Adrenal gland (tissue), 12 donors: ENCODE results near the gene UTP11. TPM values are rescaled to one million over a fixed set of nuclear protein-coding genes. Genes with fewer than 3 reads are reported as not detected.

Experiments
- DNase-seq, 7 donors: peaks; one replicate each; pipeline ENCODE4 v3.0.0-alpha.2; 2019 to 2020
- H3K27ac ChIP-seq, 5 donors: fragments of 200-600 bp; sonication (generic) in 4 of 5; 1 replicate in 3 of 5; 2 replicates in 2 of 5; pipeline versions ENCODE4 v1.5.1 to v1.8.0; 2016 to 2020; ENCODE audit warnings: mild to moderate bottlenecking in 1 of 5
- H3K27me3 ChIP-seq: fragments of 200-600 bp; 2 replicates; pipeline ENCODE4 v1.8.0; 2021
- H3K36me3 ChIP-seq, 2 donors: fragments of 200-600 bp; replicated peaks in 1 of 2; 1 replicate in 1 of 2; 2 replicates in 1 of 2; pipeline versions ENCODE4 v1.5.1 to v1.8.0; 2018 to 2022
- H3K4me1 ChIP-seq, 2 donors: fragments of 200-600 bp; replicated peaks in 1 of 2; 1 replicate in 1 of 2; 2 replicates in 1 of 2; pipeline versions ENCODE4 v1.5.1 to v1.8.0; 2018 to 2021
- H3K4me3 ChIP-seq, 4 donors: fragments of 200-600 bp; sonication (generic) in 3 of 4; one replicate each; pipeline ENCODE4 v1.5.1; 2016 to 2018
- H3K9me3 ChIP-seq, 3 donors: fragments of 200-600 bp; sonication (generic) in 1 of 3; replicated peaks in 1 of 3; 1 replicate in 2 of 3; 2 replicates in 1 of 3; pipeline versions ENCODE4 v1.5.1 to v1.8.0; 2016 to 2021
- POLR2A ChIP-seq, 2 donors: fragments of 450-650 bp; IDR thresholded peaks; one replicate each; pipeline ENCODE4 v1.6.1; 2017; ENCODE audit warnings: antibody characterized with exemption in 2 of 2, mild to moderate bottlenecking in 2 of 2, moderate library complexity in 1 of 2
- WGBS, 4 donors: extraction: QIAGEN DNeasy Blood & Tissue Kit in 2 of 4; methylation state at CpG; one replicate each; pipeline versions ENCODE4 v1.1.5 to v1.1.7; 2013 to 2017; 5-methylcytosine and 5-hydroxymethylcytosine counted together
- intact Hi-C, 2 donors: fragments of 100-400 bp; cut with DNase I; formaldehyde crosslinking; loops; one replicate each; pipeline versions ENCODE4 v1.14.1 to v1.15.0; 2022 to 2023
- polyA plus RNA-seq, 3 donors: library from polyadenylated mRNA; stranded (reverse); fragments of 200-250 nt in 2 of 3; fragments of 350-450 nt in 1 of 3; fragmentation: Illumina TruSeq in 1 of 3; extraction: RNeasy Lipid Tissue Mini Kit (QIAGEN cat#74804) in 1 of 3; gene quantifications; one replicate each; pipeline ENCODE4 v1.2.3, GENCODE V29; 2013 to 2014
- total RNA-seq, 9 donors: library from RNA; depleted of rRNA in 4 of 9; stranded (reverse); fragments of >200 nt in 4 of 9; fragments of 120-200 nt in 1 of 9; fragmentation: NEBNext Ultra II Directional in 1 of 9; extraction: Animal tissue kit (Norgen Biotek cat#: 25700) in 1 of 9; gene quantifications; one replicate each; pipeline versions ENCODE4 v1.1.0 to v1.2.4, GENCODE V29; 2013 to 2023
- TF ChIP-seq, protein P1 (sequence below), 6 experiments: fragments of 450-650 bp in 4 of 6; fragments of 200-600 bp in 2 of 6; sonication (generic) in 1 of 6; IDR thresholded peaks; 1 replicate in 5 of 6; 2 replicates in 1 of 6; pipeline versions ENCODE4 v1.5.1 to v1.8.0; 2016 to 2021; ENCODE audit warnings: antibody characterized with exemption in 6 of 6, mild to moderate bottlenecking in 2 of 6, moderate library complexity in 1 of 6
- donor health status: healthy with polysubstance abuse.
- donor health status: Bipolar disorder and iron deficiency.
- donor health status: DM: yes; HTN: yes; CAD: no.
- donor health status: DM: no; HTN: no; CAD: no.
- donor health status: DM: no; HTN: no; CAD: no.
- donor health status: DM: yes; HTN: yes; CAD: no.

The UTP11 gene
- total and polyA plus RNA-seq, 12 donors = 16.0 to 133 (median 37.4) TPM

DNA sequence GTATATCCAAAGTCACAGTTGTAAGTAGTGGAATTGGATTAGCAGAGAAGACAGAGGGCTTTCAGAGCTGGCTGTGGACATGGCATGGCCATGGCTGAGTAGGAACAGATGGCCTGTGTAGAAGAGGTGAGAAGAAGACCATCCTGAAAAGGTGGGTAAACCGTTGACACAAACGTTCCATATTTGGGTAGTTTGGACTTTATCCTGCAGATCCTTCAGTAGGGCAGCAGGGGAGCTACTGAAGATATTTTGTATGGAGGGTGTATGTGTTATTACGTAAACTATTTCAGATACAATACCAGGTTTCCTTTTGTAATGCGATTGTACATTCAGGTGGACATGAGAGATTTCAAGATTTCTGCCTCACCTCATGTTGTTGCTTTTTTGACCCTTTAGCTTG is 1.6 kb downstream of the UTP11 start:
- DNase-seq = no peak
- TF ChIP-seq POLR2A (IDR thresholded peaks at IDR 0.05) = no peak
- TF ChIP-seq, protein P1, sequence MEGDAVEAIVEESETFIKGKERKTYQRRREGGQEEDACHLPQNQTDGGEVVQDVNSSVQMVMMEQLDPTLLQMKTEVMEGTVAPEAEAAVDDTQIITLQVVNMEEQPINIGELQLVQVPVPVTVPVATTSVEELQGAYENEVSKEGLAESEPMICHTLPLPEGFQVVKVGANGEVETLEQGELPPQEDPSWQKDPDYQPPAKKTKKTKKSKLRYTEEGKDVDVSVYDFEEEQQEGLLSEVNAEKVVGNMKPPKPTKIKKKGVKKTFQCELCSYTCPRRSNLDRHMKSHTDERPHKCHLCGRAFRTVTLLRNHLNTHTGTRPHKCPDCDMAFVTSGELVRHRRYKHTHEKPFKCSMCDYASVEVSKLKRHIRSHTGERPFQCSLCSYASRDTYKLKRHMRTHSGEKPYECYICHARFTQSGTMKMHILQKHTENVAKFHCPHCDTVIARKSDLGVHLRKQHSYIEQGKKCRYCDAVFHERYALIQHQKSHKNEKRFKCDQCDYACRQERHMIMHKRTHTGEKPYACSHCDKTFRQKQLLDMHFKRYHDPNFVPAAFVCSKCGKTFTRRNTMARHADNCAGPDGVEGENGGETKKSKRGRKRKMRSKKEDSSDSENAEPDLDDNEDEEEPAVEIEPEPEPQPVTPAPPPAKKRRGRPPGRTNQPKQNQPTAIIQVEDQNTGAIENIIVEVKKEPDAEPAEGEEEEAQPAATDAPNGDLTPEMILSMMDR (IDR thresholded peaks at IDR 0.05) = no peak
- intact Hi-C loops = no loop called here
- H3K27ac ChIP-seq = peak overlapping the region in 3 of 5 donors; percentile 89 to 98 (median 97)
- 55 to 63% (median 60%) methylated on average over 4 of the region's 4 CpGs for WGBS, 4 donors
- H3K27me3 ChIP-seq = no peaks in the 10 kb centered on the region
- peaks cover 0 to 28% of the 10 kb centered on the region in 2 donors for H3K36me3 ChIP-seq
- peaks cover 33 to 44% of the 10 kb centered on the region in 2 donors for H3K4me1 ChIP-seq
- H3K9me3 ChIP-seq = no peaks in the 10 kb centered on the region
- H3K4me3 ChIP-seq = peak overlapping the region in 1 of 4 donors; percentile 82

DNA sequence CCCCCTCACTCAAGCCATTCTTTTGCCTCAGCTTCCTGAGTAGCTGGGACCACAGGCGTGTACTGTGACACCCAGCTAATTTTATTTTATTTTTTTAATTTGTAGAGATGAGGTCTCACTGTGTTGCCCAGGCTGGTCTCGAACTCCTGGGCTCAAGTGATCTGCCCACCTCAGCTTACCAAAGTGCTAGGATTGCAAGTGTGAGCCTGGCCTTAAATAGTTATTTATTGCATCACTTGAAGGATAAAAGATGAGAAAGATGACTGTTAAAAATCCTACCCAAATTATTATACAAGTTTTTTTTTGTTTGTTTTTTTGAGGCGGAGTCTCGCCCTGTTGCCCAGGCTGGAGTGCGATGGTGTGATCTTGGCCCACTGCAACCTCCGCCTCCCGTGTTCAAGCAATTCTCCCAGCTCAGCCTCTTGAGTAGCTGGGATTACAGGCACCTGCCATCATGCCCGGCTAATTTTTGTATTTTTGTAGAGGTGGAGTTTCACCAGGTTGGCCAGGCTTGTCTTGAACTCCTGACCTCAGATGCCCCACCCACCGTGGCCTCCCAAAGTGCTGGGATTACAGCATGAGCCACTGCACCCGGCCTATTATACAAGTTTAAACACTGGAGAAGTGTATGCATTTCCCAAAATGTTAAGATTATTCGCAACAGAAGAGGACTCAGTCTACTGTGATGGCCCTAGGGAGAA is 2.3 kb downstream of the UTP11 start:
- intact Hi-C loops = no loop called here
- no peak for TF ChIP-seq POLR2A (IDR thresholded peaks at IDR 0.05)
- TF ChIP-seq, protein P1 (IDR thresholded peaks at IDR 0.05) = no peak
- peaks cover 0 to 35% of the 10 kb centered on the region in 2 donors for H3K36me3 ChIP-seq
- H3K4me3 ChIP-seq = no peak overlapping the region
- peak in 2 of 7 donors; percentile 7 to 16 for DNase-seq
- WGBS, 4 donors = 81 to 86% (median 82%) methylated on average over 11 of the region's 11 CpGs
- no peaks in the 10 kb centered on the region for H3K27me3 ChIP-seq
- no peaks in the 10 kb centered on the region for H3K9me3 ChIP-seq
- peaks cover 33 to 45% of the 10 kb centered on the region in 2 donors for H3K4me1 ChIP-seq
- peak overlapping the region in 4 of 5 donors; percentile 56 to 98 (median 68) for H3K27ac ChIP-seq

DNA sequence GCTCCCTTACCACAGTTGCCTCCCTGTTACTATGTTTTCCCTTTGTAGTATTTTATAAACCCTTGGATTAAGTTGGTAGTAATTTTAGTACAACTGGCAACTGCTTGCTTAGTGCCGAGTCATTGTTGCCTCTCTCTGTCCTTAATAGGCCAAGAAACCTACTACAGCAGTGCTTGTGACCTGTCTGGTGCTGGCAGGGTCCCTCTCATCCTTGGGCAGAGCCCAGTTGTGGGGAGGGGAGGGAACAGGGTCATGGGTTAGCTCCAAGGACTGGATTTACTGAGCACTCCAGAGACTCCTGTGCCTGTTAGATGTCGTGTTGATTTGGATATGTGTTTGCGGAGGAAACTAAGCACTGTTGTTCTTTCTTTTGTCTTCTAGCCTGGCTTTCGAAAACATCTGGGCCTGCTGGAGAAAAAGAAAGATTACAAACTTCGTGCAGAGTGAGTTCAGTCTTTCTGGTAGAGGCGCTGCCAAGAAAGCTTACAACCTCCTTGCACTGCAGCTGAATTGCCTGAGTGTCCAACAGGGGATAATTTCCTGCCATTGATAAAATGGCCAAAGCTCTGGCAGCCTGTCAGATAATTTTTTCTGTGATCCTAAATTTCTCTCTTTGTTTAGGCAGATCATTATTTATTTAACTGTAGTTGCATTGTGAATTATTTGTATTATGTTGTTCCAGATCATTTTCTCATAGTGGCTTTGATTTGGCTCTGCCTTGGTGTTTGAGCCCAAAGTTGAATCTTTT is 3.6 kb downstream of the UTP11 start:
- H3K36me3 ChIP-seq = peaks cover 0 to 48% of the 10 kb centered on the region in 2 donors
- peak in 3 of 7 donors; percentile 50 to 56 (median 51) for DNase-seq
- H3K27me3 ChIP-seq = no peaks in the 10 kb centered on the region
- intact Hi-C loops = no loop called here
- H3K27ac ChIP-seq = peak overlapping the region; percentile 56 to 78 (median 73)
- peaks cover 33 to 45% of the 10 kb centered on the region in 2 donors for H3K4me1 ChIP-seq
- WGBS, 4 donors = 19 to 36% (median 22%) methylated on average over 6 of the region's 6 CpGs
- TF ChIP-seq, protein P1 (IDR thresholded peaks at IDR 0.05) = peak in 1 of 6 experiments; percentile 5
- TF ChIP-seq POLR2A (IDR thresholded peaks at IDR 0.05) = no peak
- H3K9me3 ChIP-seq = no peaks in the 10 kb centered on the region
- no peak overlapping the region for H3K4me3 ChIP-seq

DNA sequence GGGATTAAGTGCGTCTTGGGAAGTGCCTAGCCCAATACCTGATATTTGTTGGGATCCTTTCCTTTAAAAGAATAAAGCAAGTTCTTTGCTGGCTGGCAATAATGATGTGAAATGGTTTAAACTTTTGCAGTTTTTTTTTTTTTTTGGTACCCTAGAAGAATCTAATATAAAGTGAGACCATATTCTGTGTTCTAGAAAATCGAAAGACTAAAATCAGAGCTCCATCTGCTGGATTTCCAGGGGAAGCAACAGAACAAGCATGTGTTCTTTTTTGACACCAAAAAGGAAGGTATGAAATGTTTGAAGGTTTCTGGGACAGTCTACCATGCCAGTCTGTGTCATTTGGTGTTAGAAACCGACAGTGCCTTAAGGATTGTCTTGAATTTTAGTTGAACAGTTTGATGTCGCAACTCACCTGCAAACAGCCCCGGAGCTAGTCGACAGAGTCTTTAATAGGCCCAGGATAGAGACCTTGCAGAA is 6.4 kb downstream of the UTP11 start:
- peaks cover 0 to 76% of the 10 kb centered on the region in 2 donors for H3K36me3 ChIP-seq
- H3K4me3 ChIP-seq = no peak overlapping the region
- H3K9me3 ChIP-seq = no peaks in the 10 kb centered on the region
- no peaks in the 10 kb centered on the region for H3K27me3 ChIP-seq
- TF ChIP-seq POLR2A (IDR thresholded peaks at IDR 0.05) = no peak
- TF ChIP-seq, protein P1 (IDR thresholded peaks at IDR 0.05) = peak; percentile 31 to 61 (median 54)
- intact Hi-C loops = no loop called here
- H3K4me1 ChIP-seq = peaks cover 25 to 37% of the 10 kb centered on the region in 2 donors
- no peak for DNase-seq
- WGBS, 4 donors = 50 to 62% (median 56%) methylated on average over 6 of the region's 6 CpGs
- H3K27ac ChIP-seq = no peak overlapping the region
